HL-60 (cell line): Measurements from ENCODE around the gene USP40.

Experiments used
- SPI1 ChIP-seq: IDR thresholded peaks from 2 replicates; pipeline ENCODE4 v1.6.1; 2012; ENCODE audit warnings: low read depth, mild to moderate bottlenecking, borderline replicate concordance
- TF ChIP-seq, protein P1 (sequence below): IDR thresholded peaks from one replicate; pipeline ENCODE4 v1.5.1; 2011; ENCODE audit warnings: low read length, control low read depth, inconsistent platforms; ENCODE audit not compliant: insufficient read depth
- TF ChIP-seq, protein P2 (sequence below): IDR thresholded peaks from 2 replicates; pipeline ENCODE4 v1.6.1; 2012; ENCODE audit warnings: low read depth; ENCODE audit not compliant: insufficient replicate concordance

DNA sequence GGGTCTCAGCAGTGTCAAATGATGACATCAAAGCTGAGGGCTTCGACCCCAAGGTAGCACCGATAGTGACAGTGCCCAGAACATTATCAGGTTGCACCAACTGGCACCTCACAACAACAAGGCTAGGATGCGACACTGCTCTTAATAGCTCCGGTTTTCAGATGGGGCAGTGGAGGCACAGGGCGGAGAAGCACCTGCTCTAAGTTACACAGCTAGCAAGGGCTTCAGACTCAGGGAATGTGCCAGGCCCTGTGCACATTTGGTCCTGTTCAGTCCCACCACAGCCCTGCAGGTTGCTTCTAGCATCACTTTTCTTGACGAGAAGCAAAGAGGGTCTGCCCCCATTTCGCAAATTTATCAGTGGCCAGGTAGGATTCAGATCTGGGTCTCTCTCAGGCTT lies 138.1 kb downstream of the USP40 start:
- TF ChIP-seq, protein P1, sequence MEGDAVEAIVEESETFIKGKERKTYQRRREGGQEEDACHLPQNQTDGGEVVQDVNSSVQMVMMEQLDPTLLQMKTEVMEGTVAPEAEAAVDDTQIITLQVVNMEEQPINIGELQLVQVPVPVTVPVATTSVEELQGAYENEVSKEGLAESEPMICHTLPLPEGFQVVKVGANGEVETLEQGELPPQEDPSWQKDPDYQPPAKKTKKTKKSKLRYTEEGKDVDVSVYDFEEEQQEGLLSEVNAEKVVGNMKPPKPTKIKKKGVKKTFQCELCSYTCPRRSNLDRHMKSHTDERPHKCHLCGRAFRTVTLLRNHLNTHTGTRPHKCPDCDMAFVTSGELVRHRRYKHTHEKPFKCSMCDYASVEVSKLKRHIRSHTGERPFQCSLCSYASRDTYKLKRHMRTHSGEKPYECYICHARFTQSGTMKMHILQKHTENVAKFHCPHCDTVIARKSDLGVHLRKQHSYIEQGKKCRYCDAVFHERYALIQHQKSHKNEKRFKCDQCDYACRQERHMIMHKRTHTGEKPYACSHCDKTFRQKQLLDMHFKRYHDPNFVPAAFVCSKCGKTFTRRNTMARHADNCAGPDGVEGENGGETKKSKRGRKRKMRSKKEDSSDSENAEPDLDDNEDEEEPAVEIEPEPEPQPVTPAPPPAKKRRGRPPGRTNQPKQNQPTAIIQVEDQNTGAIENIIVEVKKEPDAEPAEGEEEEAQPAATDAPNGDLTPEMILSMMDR: no peak
- TF ChIP-seq, protein P2, sequence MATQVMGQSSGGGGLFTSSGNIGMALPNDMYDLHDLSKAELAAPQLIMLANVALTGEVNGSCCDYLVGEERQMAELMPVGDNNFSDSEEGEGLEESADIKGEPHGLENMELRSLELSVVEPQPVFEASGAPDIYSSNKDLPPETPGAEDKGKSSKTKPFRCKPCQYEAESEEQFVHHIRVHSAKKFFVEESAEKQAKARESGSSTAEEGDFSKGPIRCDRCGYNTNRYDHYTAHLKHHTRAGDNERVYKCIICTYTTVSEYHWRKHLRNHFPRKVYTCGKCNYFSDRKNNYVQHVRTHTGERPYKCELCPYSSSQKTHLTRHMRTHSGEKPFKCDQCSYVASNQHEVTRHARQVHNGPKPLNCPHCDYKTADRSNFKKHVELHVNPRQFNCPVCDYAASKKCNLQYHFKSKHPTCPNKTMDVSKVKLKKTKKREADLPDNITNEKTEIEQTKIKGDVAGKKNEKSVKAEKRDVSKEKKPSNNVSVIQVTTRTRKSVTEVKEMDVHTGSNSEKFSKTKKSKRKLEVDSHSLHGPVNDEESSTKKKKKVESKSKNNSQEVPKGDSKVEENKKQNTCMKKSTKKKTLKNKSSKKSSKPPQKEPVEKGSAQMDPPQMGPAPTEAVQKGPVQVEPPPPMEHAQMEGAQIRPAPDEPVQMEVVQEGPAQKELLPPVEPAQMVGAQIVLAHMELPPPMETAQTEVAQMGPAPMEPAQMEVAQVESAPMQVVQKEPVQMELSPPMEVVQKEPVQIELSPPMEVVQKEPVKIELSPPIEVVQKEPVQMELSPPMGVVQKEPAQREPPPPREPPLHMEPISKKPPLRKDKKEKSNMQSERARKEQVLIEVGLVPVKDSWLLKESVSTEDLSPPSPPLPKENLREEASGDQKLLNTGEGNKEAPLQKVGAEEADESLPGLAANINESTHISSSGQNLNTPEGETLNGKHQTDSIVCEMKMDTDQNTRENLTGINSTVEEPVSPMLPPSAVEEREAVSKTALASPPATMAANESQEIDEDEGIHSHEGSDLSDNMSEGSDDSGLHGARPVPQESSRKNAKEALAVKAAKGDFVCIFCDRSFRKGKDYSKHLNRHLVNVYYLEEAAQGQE: no peak
- no peak for TF ChIP-seq SPI1
